WERI-Rb-1 (cell line): ENCODE results near the gene SF3B4.

ENCODE experiments used
- DNase-seq: peaks from one replicate; pipeline ENCODE4 v3.0.0-alpha.2; 2020
- H3K27ac ChIP-seq: fragments of 250-450 bp; sonication (Bioruptor Pico); 2 replicates; pipeline ENCODE4 v1.5.1; 2020; ENCODE audit warnings: mild to moderate bottlenecking, moderate library complexity
- H3K27me3 ChIP-seq: fragments of 250-450 bp; sonication (Bioruptor Pico); 2 replicates; pipeline ENCODE4 v1.5.1; 2021; ENCODE audit warnings: mild to moderate bottlenecking, low read depth, moderate library complexity; ENCODE audit not compliant: insufficient read depth, severe bottlenecking
- H3K36me3 ChIP-seq: fragments of 250-450 bp; sonication (Bioruptor Pico); 2 replicates; pipeline ENCODE4 v1.5.1; 2020; ENCODE audit warnings: mild to moderate bottlenecking, moderate library complexity
- H3K4me3 ChIP-seq: 2 replicates; pipeline ENCODE4 v1.5.1; 2011; ENCODE audit warnings: low read depth, mild to moderate bottlenecking, control low read depth, low read length
- H3K9me3 ChIP-seq: fragments of 250-450 bp; sonication (Bioruptor Pico); 2 replicates; pipeline ENCODE4 v1.5.1; 2021; ENCODE audit warnings: mild to moderate bottlenecking, moderate library complexity; ENCODE audit not compliant: severe bottlenecking
- TF ChIP-seq, protein P1 (sequence below): IDR thresholded peaks from 2 replicates; pipeline ENCODE4 v1.5.1; 2011; ENCODE audit warnings: low read depth, mild to moderate bottlenecking, control low read depth, inconsistent platforms, low read length

SF3B4 gene

GRCh38 chr1:149927563-149928400, at the start of gene SF3B4:
Gene SF3B4, minus strand, starts transcription at chr1:149927803. Its CDS starts 44 bp downstream, at chr1:149927759.
- H3K4me3 ChIP-seq: peak within 1 kb of the TSS; percentile 98
- peak within 1 kb of the TSS; percentile 89 for H3K27ac ChIP-seq
- TF ChIP-seq, protein P1, sequence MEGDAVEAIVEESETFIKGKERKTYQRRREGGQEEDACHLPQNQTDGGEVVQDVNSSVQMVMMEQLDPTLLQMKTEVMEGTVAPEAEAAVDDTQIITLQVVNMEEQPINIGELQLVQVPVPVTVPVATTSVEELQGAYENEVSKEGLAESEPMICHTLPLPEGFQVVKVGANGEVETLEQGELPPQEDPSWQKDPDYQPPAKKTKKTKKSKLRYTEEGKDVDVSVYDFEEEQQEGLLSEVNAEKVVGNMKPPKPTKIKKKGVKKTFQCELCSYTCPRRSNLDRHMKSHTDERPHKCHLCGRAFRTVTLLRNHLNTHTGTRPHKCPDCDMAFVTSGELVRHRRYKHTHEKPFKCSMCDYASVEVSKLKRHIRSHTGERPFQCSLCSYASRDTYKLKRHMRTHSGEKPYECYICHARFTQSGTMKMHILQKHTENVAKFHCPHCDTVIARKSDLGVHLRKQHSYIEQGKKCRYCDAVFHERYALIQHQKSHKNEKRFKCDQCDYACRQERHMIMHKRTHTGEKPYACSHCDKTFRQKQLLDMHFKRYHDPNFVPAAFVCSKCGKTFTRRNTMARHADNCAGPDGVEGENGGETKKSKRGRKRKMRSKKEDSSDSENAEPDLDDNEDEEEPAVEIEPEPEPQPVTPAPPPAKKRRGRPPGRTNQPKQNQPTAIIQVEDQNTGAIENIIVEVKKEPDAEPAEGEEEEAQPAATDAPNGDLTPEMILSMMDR: no peak
- peak; percentile 99 for DNase-seq
- peaks cover 2% of the 10 kb centered on the region for H3K9me3 ChIP-seq
- H3K27me3 ChIP-seq: no peaks in the 10 kb centered on the region
- peaks cover 46% of the 10 kb centered on the region for H3K36me3 ChIP-seq

- no peak overlapping the region for H3K27ac ChIP-seq
- H3K4me3 ChIP-seq: no peak overlapping the region
- TF ChIP-seq, protein P1: no peak
- no peaks in the 10 kb centered on the region for H3K9me3 ChIP-seq
- DNase-seq: no peak
- peaks cover 48% of the 10 kb centered on the region for H3K36me3 ChIP-seq
- H3K27me3 ChIP-seq: no peaks in the 10 kb centered on the region
Measured at GRCh38 chr1:149977345-149977744, 49.7 kb upstream of the SF3B4 start.

DNA sequence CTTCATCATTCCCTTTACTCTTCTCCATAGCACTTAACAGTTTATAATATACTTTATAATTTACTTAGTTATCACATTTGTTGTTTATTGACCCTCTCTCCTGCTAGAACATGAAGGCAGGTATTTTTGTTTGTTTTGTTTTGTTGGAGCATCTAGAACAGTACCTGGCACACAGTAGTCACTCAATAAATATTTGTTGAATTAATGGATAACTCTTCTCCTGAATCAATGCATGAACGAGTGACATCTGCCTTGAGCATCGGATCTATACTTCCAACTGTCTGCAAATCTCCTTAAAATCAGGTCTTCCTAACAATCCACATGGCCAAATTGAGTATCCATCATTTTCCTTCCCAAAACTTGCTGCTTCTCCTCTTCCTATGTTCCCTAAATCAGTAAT, 44.9 kb upstream of the SF3B4 start:
- DNase-seq: no peak
- no peaks in the 10 kb centered on the region for H3K27me3 ChIP-seq
- H3K36me3 ChIP-seq: peaks cover 89% of the 10 kb centered on the region
- no peaks in the 10 kb centered on the region for H3K9me3 ChIP-seq
- H3K27ac ChIP-seq: no peak overlapping the region
- TF ChIP-seq, protein P1: no peak
- no peak overlapping the region for H3K4me3 ChIP-seq

DNA sequence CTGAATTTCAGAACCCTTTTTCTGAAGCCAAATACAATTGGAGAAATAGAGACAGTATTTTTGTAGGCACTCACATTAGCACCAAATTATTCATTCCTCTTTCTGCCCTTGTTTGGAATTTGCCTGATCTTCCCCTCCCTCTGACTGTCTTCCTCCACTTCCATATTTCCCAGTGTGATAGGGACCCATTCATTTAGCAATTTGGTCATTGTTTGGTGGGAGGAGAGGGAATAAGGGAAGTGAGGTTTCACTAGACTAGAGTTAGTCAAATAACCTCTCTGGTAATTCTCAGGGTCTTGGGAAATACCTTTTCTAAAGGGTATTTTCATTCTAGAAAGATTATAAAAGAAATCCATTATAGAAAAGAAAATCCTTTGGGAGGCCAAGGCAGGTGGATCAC, 40.0 kb upstream of the SF3B4 start:
- no peaks in the 10 kb centered on the region for H3K9me3 ChIP-seq
- TF ChIP-seq, protein P1: no peak
- H3K36me3 ChIP-seq: peaks cover 96% of the 10 kb centered on the region
- H3K27me3 ChIP-seq: no peaks in the 10 kb centered on the region
- H3K27ac ChIP-seq: no peak overlapping the region
- H3K4me3 ChIP-seq: no peak overlapping the region
- DNase-seq: no peak

GRCh38 chr1:149967041-149967440, 39.4 kb upstream of the SF3B4 start:
- H3K4me3 ChIP-seq: no peak overlapping the region
- no peaks in the 10 kb centered on the region for H3K9me3 ChIP-seq
- H3K27ac ChIP-seq: no peak overlapping the region
- no peak for DNase-seq
- peaks cover 96% of the 10 kb centered on the region for H3K36me3 ChIP-seq
- no peaks in the 10 kb centered on the region for H3K27me3 ChIP-seq
- TF ChIP-seq, protein P1: no peak

- Histone ChIP-seq H3K9me3 (no peaks in the 10 kb centered on the region), H3K27me3 (no peaks in the 10 kb centered on the region), H3K27ac (no peak overlapping the region), H3K4me3 (no peak overlapping the region), H3K36me3 (peaks cover 95% of the 10 kb centered on the region)
- DNase-seq: no peak
- TF ChIP-seq, protein P1: no peak
Measured at GRCh38 chr1:149966405-149966804, 38.8 kb upstream of the SF3B4 start.
